ENCODE data around the gene OLA1.

- TF ChIP-seq YY1 (IDR thresholded peaks at IDR 0.05; ENCODE audit: insufficient read depth, insufficient read length) (no peak), SUZ12 (IDR thresholded peaks at IDR 0.05; ENCODE audit: extremely low read depth, insufficient read depth, insufficient read length) (no peak)
Observed at GRCh38 chr2:174039551-174040416, 208.5 kb downstream of the OLA1 start.
